Loucy (cell line): ENCODE measurements around the gene GATB.

Experiments
- EZH2phosphoT487 ChIP-seq: fragments of 200-600 bp; IDR thresholded peaks from 2 replicates; pipeline ENCODE4 v1.6.1; 2018; ENCODE audit warnings: antibody characterized with exemption, mild to moderate bottlenecking, moderate library complexity, borderline replicate concordance
- TF ChIP-seq, protein P1 (sequence below): fragments of 200-600 bp; sonication (generic); conservative IDR thresholded peaks from 2 replicates; pipeline ENCODE4 v1.5.1; 2014; ENCODE audit warnings: mild to moderate bottlenecking, antibody characterized with exemption, low read length

DNA sequence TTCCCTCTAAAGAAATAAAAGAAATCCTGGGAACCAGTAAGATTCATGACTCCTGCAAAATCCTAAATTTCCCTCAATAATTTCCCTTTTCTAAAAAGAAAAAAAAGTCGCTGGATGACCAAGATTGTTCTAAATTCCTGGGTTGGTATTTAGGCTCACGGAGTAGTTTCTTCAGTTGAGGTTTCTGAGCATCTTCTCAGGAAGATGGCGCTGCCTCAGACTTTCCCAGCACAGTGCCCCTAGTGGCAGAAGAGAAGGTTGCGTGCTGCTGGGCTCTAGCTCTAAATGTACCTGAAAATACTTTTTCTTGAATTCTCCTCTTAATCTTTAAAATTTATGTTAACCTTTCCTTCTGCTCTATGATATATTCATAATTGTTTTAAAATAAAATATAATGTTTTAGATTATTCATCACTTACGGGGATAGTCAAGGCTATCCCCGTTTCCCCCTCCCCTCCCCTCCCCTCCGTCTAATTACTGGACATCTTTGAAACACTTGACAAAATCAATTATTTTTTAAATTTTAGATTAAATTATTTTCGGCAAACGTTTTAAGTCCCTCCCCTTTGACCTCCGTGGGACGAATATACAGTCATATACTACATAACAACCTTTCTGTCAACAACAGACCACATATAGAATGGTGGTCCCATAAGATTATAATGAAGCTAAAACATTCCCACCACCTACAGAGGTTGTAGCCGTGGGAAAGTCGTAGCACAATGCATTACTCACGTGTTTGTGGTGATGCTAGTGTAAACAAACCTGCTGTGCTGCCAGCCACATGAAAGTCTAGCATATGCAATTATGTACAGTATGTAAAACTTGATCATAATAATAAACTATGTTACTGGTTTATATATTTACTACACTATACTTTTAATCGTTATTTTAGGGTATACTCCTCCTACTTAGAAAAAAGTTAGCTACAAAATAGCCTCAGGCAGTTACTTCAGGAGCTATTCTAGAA lies 41.0 kb upstream of the GATB start:
- TF ChIP-seq, protein P1, sequence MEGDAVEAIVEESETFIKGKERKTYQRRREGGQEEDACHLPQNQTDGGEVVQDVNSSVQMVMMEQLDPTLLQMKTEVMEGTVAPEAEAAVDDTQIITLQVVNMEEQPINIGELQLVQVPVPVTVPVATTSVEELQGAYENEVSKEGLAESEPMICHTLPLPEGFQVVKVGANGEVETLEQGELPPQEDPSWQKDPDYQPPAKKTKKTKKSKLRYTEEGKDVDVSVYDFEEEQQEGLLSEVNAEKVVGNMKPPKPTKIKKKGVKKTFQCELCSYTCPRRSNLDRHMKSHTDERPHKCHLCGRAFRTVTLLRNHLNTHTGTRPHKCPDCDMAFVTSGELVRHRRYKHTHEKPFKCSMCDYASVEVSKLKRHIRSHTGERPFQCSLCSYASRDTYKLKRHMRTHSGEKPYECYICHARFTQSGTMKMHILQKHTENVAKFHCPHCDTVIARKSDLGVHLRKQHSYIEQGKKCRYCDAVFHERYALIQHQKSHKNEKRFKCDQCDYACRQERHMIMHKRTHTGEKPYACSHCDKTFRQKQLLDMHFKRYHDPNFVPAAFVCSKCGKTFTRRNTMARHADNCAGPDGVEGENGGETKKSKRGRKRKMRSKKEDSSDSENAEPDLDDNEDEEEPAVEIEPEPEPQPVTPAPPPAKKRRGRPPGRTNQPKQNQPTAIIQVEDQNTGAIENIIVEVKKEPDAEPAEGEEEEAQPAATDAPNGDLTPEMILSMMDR = peak; percentile 96
- TF ChIP-seq EZH2phosphoT487 = no peak
